Erythroblast (primary cell): ENCODE data around the gene RGL4.

ENCODE experiments used
- GATA1 ChIP-seq: IDR thresholded peaks from 2 replicates; pipeline ENCODE4 v1.6.1; 2011; ENCODE audit warnings: low read depth, mild to moderate bottlenecking, control low read depth, low read length, moderate library complexity
- POLR2A ChIP-seq: IDR thresholded peaks from 2 replicates; pipeline ENCODE4 v1.6.1; 2011; ENCODE audit warnings: mild to moderate bottlenecking, low read length

GRCh38 chr22:23688571-23688970 lies 2.2 kb upstream of the RGL4 start:
- TF ChIP-seq POLR2A (no peak), GATA1 (no peak)
